Upper lobe of left lung (tissue), 4 donors: ENCODE measurements around the gene FOXE1.

ENCODE experiments used
- EP300 ChIP-seq, 4 donors: sonication (generic); formaldehyde crosslinking; IDR thresholded peaks; one replicate each; pipeline ENCODE4 v1.5.1; 2017; ENCODE audit warnings: antibody characterized with exemption in 4 of 4, control low read depth in 2 of 4
- POLR2AphosphoS5 ChIP-seq, 2 donors: sonication (generic); formaldehyde crosslinking; IDR thresholded peaks; one replicate each; pipeline ENCODE4 v1.5.1; 2017; ENCODE audit warnings: antibody characterized with exemption in 2 of 2
- TF ChIP-seq, protein P1 (sequence below), 6 experiments: fragments of 450-650 bp in 4 of 6; fragments of 200-600 bp in 2 of 6; sonication (generic) in 2 of 6; IDR thresholded peaks; one replicate each; pipeline ENCODE4 v1.5.1; 2016 to 2019; ENCODE audit warnings: antibody characterized with exemption in 6 of 6

- no peak for TF ChIP-seq EP300 (IDR thresholded peaks at IDR 0.05)
- TF ChIP-seq, protein P1, sequence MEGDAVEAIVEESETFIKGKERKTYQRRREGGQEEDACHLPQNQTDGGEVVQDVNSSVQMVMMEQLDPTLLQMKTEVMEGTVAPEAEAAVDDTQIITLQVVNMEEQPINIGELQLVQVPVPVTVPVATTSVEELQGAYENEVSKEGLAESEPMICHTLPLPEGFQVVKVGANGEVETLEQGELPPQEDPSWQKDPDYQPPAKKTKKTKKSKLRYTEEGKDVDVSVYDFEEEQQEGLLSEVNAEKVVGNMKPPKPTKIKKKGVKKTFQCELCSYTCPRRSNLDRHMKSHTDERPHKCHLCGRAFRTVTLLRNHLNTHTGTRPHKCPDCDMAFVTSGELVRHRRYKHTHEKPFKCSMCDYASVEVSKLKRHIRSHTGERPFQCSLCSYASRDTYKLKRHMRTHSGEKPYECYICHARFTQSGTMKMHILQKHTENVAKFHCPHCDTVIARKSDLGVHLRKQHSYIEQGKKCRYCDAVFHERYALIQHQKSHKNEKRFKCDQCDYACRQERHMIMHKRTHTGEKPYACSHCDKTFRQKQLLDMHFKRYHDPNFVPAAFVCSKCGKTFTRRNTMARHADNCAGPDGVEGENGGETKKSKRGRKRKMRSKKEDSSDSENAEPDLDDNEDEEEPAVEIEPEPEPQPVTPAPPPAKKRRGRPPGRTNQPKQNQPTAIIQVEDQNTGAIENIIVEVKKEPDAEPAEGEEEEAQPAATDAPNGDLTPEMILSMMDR (IDR thresholded peaks at IDR 0.05), result no peak
- no peak for TF ChIP-seq POLR2AphosphoS5 (IDR thresholded peaks at IDR 0.05)
These were observed 4.0 kb downstream of the FOXE1 start for GRCh38 chr9:97856857-97857605.
